ENCODE measurements around the gene KIF12.

- no peak for TF ChIP-seq CTCF (conservative IDR thresholded peaks at IDR 0.05; ENCODE audit: low read depth in 2 of 2)
- no peak for TF ChIP-seq ZNF331 (CRISPR knock-in tag; IDR thresholded peaks at IDR 0.05; ENCODE audit: low read depth)
- no peak for TF ChIP-seq EZH2 (IDR thresholded peaks at IDR 0.05; ENCODE audit: low read depth, unreplicated experiment)
- TF ChIP-seq, protein P1, sequence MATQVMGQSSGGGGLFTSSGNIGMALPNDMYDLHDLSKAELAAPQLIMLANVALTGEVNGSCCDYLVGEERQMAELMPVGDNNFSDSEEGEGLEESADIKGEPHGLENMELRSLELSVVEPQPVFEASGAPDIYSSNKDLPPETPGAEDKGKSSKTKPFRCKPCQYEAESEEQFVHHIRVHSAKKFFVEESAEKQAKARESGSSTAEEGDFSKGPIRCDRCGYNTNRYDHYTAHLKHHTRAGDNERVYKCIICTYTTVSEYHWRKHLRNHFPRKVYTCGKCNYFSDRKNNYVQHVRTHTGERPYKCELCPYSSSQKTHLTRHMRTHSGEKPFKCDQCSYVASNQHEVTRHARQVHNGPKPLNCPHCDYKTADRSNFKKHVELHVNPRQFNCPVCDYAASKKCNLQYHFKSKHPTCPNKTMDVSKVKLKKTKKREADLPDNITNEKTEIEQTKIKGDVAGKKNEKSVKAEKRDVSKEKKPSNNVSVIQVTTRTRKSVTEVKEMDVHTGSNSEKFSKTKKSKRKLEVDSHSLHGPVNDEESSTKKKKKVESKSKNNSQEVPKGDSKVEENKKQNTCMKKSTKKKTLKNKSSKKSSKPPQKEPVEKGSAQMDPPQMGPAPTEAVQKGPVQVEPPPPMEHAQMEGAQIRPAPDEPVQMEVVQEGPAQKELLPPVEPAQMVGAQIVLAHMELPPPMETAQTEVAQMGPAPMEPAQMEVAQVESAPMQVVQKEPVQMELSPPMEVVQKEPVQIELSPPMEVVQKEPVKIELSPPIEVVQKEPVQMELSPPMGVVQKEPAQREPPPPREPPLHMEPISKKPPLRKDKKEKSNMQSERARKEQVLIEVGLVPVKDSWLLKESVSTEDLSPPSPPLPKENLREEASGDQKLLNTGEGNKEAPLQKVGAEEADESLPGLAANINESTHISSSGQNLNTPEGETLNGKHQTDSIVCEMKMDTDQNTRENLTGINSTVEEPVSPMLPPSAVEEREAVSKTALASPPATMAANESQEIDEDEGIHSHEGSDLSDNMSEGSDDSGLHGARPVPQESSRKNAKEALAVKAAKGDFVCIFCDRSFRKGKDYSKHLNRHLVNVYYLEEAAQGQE (IDR thresholded peaks at IDR 0.05; ENCODE audit: unreplicated experiment): no peak
- TF ChIP-seq POLR2AphosphoS5 (IDR thresholded peaks at IDR 0.05; ENCODE audit: low read depth): no peak
- TF ChIP-seq CREB1 (CRISPR knock-in tag; IDR thresholded peaks at IDR 0.05; ENCODE audit: low read depth): no peak
- no peak for TF ChIP-seq EZH2phosphoT487 (IDR thresholded peaks at IDR 0.05; ENCODE audit: unreplicated experiment)
Measured at GRCh38 chr9:114086607-114087006, 12.5 kb downstream of the KIF12 start.
